ENCODE measurements around the gene CETN1.

Gene CETN1

GRCh38 chr18:623761-624620, 43.8 kb downstream of the CETN1 start:
- DNase-seq: peak; percentile 62

GRCh38 chr18:627231-627630, 47.1 kb downstream of the CETN1 start:
- no peak for DNase-seq

- DNase-seq: no peak
These were observed 49.3 kb downstream of the CETN1 start for GRCh38 chr18:629269-630150.

GRCh38 chr18:631560-631959, 51.4 kb downstream of the CETN1 start:
- no peak for DNase-seq

All from EL (cell line).